Measurements from ENCODE around the gene ANTXR1.
A peak's percentile ranks its signal among the peaks of the same experiment; 100 is the strongest.

Gene ANTXR1

DNA sequence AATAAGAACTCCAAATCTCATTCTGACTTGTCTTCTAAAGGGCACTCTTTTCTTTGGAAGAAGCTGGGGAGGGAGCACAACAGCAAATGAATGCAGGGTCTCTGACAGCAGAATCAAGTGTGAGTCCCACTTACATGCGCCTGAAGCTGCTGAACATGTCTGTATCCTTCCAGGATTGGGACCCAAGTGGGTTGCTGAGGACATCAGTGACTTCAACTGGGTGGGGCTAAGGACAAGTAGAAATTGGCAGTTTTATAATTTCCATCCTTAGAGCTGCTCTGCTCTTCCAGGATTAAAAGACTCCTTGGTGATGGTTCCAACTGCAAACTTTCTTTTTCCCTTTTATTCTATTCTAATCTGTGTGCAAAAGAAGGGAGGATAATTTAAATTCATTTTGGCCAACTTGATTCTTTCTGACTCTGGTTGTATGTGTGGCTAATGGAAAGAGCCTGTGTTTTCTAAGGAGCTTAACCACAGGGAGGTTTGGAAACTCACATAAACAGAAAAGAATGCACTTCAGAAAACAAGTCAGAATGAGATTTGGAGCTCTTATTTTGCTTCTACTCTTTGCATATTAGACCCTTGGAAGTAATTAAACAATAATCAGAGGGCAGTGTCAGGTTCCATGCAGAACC is 20.6 kb downstream of the ANTXR1 start:
- peak; percentile 20 for DNase-seq (ENCODE audit: extremely low read depth, low read depth)
- TF ChIP-seq, protein P1, sequence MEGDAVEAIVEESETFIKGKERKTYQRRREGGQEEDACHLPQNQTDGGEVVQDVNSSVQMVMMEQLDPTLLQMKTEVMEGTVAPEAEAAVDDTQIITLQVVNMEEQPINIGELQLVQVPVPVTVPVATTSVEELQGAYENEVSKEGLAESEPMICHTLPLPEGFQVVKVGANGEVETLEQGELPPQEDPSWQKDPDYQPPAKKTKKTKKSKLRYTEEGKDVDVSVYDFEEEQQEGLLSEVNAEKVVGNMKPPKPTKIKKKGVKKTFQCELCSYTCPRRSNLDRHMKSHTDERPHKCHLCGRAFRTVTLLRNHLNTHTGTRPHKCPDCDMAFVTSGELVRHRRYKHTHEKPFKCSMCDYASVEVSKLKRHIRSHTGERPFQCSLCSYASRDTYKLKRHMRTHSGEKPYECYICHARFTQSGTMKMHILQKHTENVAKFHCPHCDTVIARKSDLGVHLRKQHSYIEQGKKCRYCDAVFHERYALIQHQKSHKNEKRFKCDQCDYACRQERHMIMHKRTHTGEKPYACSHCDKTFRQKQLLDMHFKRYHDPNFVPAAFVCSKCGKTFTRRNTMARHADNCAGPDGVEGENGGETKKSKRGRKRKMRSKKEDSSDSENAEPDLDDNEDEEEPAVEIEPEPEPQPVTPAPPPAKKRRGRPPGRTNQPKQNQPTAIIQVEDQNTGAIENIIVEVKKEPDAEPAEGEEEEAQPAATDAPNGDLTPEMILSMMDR (IDR thresholded peaks at IDR 0.05; ENCODE audit: low read depth, low read length) = no peak

DNA sequence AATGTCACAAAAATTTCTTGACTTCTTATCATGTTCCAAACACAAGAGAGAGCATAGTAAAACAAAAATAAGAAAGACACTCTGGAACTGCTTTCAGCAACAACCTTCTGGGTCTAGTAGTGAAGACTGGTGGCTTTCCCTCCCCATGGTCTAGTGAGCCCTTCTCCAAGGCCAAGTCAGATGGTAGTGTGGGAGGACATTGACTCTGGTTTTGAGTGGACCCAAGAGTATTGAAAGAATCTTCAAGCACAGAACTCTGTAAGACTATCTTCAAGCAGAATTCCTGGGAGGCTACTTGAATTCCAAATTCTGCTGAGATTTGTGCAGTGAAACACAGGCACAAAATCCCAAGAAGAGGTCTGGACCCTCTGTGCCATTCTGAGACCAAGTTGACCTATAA is 21.1 kb downstream of the ANTXR1 start:
- TF ChIP-seq, protein P1 (IDR thresholded peaks at IDR 0.05; ENCODE audit: low read depth, low read length) = no peak
- DNase-seq (ENCODE audit: extremely low read depth, low read depth) = no peak

DNA sequence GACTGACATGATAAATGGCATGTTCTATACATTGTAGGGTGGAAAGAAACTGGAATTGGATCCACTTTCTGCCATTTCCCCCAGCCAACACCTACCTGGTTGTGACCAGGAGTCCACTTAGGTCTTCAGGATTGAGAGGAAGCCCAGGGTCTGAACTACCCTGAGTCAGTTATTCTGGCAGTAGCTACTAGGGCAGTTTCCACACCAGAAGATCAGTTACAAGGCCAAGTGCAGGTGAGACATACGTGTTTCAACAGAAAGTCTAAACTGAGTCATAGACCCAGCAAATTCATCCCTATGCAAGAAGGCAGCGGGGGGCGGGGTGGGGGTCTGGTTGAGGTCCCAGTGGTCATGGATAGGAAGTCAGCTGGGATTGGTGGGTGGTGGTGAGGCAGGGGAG is 21.9 kb downstream of the ANTXR1 start:
- TF ChIP-seq, protein P1 (IDR thresholded peaks at IDR 0.05; ENCODE audit: low read depth, low read length) = no peak
- no peak for DNase-seq (ENCODE audit: extremely low read depth, low read depth)

DNA sequence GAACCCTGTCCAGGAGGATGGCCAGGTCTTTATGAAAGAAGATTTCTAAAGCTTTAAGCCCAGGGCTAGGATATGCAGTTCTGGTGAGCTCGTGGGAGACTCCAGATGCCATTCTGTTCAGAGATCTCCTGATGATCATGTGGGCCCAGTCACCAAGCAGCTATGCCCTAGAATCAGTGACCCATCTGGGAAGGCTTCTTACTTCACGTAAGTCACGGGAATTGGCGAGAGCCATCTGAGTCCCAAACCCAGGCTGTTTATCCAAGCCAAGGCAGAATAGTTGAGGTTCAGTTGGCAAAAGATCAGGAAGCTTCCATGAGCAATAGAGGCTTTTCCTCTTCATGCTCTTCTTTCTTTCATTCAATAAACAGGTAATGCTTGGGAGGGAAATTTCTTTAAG is 23.9 kb downstream of the ANTXR1 start:
- no peak for DNase-seq (ENCODE audit: extremely low read depth, low read depth)

DNA sequence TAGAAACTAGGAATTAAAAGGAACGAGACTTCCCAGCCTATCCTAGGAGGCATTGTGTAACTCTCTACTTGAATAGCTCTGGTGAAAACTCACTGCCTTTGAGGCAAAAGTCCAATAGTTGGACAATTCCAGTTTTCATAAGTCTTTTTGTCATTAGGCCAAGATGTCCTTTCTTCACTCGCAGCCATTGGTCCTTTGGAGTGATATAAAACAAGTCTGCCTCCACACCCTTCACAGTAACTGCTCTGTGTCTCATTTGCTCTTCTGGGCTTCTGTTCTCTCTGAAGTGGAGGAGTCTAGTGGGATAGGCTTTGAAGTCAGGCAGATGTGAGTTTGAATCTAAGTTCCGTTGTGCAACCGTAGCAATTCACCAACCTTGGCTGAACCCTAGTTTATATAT is 28.2 kb downstream of the ANTXR1 start:
- TF ChIP-seq, protein P1 (IDR thresholded peaks at IDR 0.05; ENCODE audit: low read depth, low read length) = no peak
- DNase-seq (ENCODE audit: extremely low read depth, low read depth) = no peak

More for the DNA sequence above, 23.9 kb downstream of the ANTXR1 start:
- TF ChIP-seq, protein P1 (IDR thresholded peaks at IDR 0.05; ENCODE audit: low read depth, low read length) = no peak

DNA sequence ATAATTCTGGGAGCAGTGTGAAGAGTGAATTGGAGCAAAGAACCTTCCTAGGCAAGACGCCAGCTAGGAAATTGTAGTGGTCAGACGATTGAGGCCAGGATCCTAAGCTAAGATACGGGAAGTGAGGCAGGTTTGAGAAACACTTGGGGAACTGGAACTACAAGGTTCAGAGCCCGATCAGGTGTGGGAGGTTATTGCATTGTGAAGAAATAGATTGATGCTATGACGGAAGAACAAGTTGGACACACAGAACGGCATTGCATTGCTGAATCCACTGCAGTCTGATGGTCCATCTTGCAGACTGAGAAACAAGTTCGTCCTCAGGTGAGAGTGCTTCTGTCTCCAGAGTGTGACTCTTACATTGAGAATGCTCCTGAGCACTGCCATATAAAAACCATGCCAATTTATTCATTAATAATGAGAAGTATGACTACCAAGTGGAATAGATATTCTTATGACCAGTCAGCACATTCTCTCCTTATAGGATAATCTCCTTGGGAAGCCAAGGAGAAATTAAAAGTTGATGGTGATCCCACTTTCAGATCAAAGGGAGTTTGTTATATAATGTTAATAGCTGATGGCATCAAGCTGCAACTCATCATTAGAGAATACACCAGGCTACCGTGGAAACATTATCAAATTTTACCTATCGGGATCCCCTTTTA is 30.9 kb downstream of the ANTXR1 start:
- DNase-seq (ENCODE audit: extremely low read depth, low read depth) = no peak
- TF ChIP-seq, protein P1 (IDR thresholded peaks at IDR 0.05; ENCODE audit: low read depth, low read length) = no peak

DNA sequence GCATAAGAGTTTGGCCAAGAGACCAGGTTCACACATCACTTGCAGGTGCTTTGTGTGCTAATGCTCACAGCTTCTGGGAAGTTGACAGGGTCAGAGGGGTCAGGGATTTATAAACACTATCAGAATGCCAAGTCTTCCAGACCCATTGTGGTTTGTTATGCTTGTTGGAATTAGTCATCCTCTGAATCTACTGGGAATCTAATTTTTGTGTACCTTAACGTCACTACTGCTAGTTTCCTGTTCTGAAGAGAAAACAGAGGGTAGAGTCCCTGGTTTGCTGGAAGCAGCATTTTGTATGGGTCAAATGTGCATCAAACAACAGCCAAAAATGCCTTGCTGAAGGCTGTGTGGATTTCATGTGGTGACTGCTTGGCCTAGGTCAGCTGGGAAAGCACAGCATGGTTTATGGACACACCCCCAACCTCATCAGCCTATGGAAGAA is 33.3 kb downstream of the ANTXR1 start:
- TF ChIP-seq, protein P1 (IDR thresholded peaks at IDR 0.05; ENCODE audit: low read depth, low read length) = no peak
- DNase-seq (ENCODE audit: extremely low read depth, low read depth) = peak; percentile 60
